ENCODE measurements around the gene SLX1A.
"Not testable (repeated sequence)": the region's sequence is repeated elsewhere in the genome, so short reads cannot be mapped to it uniquely, and the experiment has no call there.

The SLX1A gene

GRCh38 chr16:30193615-30194014 lies at the start of gene SLX1A, which contains the start of gene BOLA2B:
Gene SLX1A, plus strand, starts transcription at chr16:30193875. Its CDS starts 210 bp downstream, at chr16:30194085.
Gene BOLA2B, minus strand, starts transcription at chr16:30193666. Its CDS starts 71 bp downstream, at chr16:30193595.
- DNase-seq (ENCODE audit: low read depth, low spot score), result not testable (repeated sequence)

DNA sequence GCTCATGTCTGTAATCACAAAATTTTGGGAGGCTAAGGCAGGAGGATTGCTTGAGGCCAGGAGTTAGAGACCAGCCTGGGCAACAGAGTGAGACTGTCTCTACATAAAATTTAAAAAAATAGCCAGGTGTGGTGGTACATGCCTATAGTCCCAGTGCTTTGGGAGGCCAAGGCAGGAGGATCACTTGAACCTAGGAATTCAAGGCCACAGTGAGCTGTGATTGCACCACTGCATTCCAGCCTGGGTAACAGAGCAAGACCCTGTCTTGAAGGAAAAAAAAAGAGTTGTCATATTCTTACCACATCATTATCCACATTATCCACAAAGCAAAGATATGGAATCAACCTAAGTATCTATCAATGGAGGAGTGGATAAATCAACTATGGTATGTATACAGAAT lies 49.7 kb upstream of the SLX1A start:
- no peak for DNase-seq (ENCODE audit: low read depth, low spot score)

DNA sequence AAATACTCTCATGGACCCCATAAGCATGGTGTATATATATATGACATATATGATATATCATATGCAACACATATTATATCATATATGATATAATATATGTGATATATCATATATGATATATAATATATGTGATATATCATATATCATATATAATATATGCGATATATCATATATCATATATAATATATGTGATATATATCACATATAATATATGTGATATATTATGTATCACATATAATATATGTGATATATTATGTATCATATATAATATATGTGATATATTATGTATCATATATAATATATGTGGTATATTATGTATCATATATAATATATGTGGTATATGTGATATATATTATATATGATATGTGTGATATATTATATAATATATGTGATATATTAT lies 48.8 kb upstream of the SLX1A start:
- no peak for DNase-seq (ENCODE audit: low read depth, low spot score)

DNA sequence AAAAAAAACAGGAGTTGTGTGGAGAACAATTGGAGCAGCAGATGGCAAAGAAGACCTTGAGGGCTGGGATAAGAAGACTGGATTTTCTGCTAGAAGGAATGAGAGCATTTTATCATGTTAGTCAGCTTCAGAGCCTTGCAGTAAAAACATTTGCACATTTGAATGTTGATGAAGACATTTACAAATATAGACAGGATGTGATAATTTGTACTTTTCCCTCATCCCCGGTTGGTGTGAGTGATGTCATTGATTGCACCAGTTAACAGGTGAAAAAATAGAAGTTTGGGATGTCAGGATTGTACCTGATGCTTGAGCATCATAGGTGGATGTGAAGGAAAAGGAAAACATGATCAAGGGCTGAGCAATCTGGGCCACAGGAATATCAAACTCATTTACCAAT lies 48.0 kb upstream of the SLX1A start:
- DNase-seq (ENCODE audit: low read depth, low spot score), result no peak

- DNase-seq (ENCODE audit: low read depth, low spot score), result no peak
Measured at GRCh38 chr16:30147843-30148510, 45.7 kb upstream of the SLX1A start.

GRCh38 chr16:30149250-30149930 lies 44.3 kb upstream of the SLX1A start:
- no peak for DNase-seq (ENCODE audit: low read depth, low spot score)

- no peak for DNase-seq (ENCODE audit: low read depth, low spot score)
Measured at GRCh38 chr16:30151091-30151490, 42.6 kb upstream of the SLX1A start.

GRCh38 chr16:30152517-30152916 lies 41.2 kb upstream of the SLX1A start:
- no peak for DNase-seq (ENCODE audit: low read depth, low spot score)

- DNase-seq (ENCODE audit: low read depth, low spot score), result no peak
Measured at GRCh38 chr16:30155188-30155587, 38.5 kb upstream of the SLX1A start.

GRCh38 chr16:30157214-30157613 lies 36.5 kb upstream of the SLX1A start:
- DNase-seq (ENCODE audit: low read depth, low spot score), result no peak

GRCh38 chr16:30163538-30163937 lies 30.1 kb upstream of the SLX1A start:
- DNase-seq (ENCODE audit: low read depth, low spot score), result no peak

- no peak for DNase-seq (ENCODE audit: low read depth, low spot score)
Measured at GRCh38 chr16:30166202-30166902, 27.3 kb upstream of the SLX1A start.

DNA sequence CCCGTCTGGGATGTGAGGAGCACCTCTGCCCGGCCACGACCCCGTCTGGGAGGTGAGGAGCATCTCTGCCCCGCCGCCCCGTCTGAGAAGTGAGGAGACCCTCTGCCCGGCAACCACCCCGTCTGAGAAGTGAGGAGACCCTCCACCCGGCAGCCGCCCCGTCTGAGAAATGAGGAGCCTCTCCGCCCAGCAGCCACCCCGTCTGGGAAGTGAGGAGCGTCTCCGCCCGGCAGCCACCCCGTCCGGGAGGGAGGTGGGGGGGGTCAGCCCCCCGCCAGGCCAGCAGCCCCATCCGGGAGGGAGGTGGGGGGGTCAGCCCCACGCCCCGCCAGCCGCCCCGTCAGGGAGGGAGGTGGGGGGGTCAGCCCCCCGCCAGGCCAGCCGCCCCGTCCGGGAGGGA lies 24.9 kb upstream of the SLX1A start:
- not testable (repeated sequence) for DNase-seq (ENCODE audit: low read depth, low spot score)

- DNase-seq (ENCODE audit: low read depth, low spot score), result not testable (repeated sequence)
Measured at GRCh38 chr16:30169416-30169815, 24.3 kb upstream of the SLX1A start.

- not testable (repeated sequence) for DNase-seq (ENCODE audit: low read depth, low spot score)
Measured at GRCh38 chr16:30170145-30170544, 23.5 kb upstream of the SLX1A start.

DNA sequence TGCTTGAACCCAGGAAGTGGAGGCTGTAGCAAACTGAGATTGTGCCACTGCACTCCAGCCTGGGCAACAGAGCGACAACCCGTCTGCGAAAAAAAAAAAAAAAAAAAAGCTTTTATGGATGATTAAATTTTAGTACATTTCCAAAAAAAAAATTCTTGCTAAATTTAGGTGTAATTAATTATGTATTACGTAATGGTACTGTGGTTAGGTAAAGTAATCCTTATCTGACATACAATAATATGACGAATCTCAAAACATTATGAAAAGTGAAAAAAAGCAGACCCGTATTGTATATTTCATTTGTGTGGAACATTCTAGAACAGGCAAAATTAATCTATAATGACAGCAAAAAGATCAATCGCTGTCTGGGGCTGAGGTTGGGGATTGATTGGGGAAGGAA lies 20.6 kb upstream of the SLX1A start:
- no peak for DNase-seq (ENCODE audit: low read depth, low spot score)

GRCh38 chr16:30176876-30177275 lies 16.8 kb upstream of the SLX1A start:
- not testable (repeated sequence) for DNase-seq (ENCODE audit: low read depth, low spot score)

DNA sequence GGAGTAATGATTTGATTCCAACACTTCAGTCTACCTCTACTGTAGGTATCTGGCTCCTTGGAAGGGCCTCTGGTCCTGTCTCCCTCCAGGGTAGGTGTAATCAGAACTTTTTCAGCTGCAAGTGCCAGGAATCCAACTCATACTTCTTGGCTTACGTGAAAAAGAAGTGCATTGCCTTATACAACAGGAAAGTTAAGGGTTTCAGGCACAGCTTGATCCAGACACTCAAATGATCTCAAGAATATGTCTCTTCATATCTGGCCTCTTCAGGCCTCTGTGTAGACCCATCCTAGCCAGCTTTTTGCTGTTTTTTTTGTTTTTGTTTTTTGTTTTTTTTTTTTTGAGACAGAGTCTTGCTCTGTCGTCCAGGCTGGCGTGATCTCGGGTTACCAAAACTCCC lies 14.5 kb upstream of the SLX1A start:
- no peak for DNase-seq (ENCODE audit: low read depth, low spot score)

GRCh38 chr16:30179931-30180330 lies 13.7 kb upstream of the SLX1A start:
- DNase-seq (ENCODE audit: low read depth, low spot score), result no peak

GRCh38 chr16:30180741-30181140 lies 12.9 kb upstream of the SLX1A start:
- no peak for DNase-seq (ENCODE audit: low read depth, low spot score)

DNA sequence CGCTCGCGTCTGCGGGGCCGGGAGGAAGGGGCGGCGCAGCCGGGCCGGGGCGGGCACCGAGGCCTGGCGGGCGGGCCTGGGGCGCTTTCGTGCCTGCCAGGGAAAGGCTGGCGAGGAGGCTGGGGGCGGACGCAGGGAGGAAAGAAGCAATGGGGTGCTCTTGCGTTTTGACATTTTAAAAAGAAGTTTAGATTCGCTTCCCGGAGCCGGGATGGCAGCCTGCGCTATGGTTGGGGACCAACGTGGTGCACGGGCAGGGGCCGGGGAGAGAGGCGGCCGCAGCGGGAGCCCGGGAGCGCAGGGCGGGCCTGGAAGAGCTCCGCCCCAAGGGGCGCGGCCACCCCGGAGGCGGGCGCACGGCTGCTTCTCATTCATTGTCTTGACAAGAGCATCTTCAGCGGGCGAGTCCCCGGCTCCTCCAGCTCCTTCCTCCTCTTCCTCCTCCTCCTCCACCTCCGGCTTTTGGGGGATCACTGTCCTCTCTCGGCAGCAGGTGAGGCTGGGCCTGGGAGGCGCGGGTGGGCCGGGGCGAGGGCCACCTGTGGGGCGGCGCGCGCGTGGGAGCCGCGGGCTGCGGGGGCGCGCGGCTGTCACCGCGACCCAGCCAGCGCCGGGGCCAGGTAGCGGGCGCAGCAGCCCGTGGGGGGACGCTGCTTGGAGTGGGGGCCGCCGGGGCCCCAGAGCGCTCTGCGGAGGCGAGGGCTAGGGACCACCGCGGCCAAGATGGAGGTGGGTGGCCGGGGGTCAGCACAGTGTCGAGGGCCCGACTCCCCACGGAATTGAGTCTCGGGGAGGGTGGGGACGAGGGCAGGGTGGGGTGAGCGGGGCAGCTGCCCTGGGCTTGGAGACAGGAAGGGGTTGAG lies 10.2 kb upstream of the SLX1A start, which contains the start of gene CORO1A:
Gene CORO1A, plus strand, starts transcription at position 370 of the 863 bp plus-strand sequence. CDS start 1,608 bp downstream, outside the sequence.
- no peak for DNase-seq (ENCODE audit: low read depth, low spot score)
